ENCODE results near the gene TTLL5. TPM values are rescaled to one million over a fixed set of nuclear protein-coding genes. Genes with fewer than 3 reads are reported as not detected.

Gene TTLL5
- polyA plus RNA-seq, 2 of the 4 experiments (the other 2 are of a cell fraction), result 18.8 to 23.7 TPM

GRCh38 chr14:75804570-75805275, 143.7 kb downstream of the TTLL5 start:
- Histone ChIP-seq H3K9me3 (0 out of 3 replicates have a peak, but pooled peaks cover 4% of the 10 kb centered on the region), H3K4me2 (no peak overlapping the region), H3K4me1 (no peaks in the 10 kb centered on the region), H3K4me3 (no peak overlapping the region), H3K27ac (no peak overlapping the region)
- ChIA-PET POLR2A (no interaction called here), CTCF (interaction anchor here (0.9 to 1.2 kb wide), 3 partner anchors 11 to 27 kb away, joined by 3 to 4 read pairs (median 3); no protein-coding TSS in a partner anchor)
- WGBS (ENCODE audit: missing lambda C conversion rate), result 87% methylated on average over 2 of the region's 2 CpGs
- TF ChIP-seq MYC (IDR thresholded peaks at IDR 0.05; ENCODE audit: borderline replicate concordance, low read length) (no peak), TFCP2L1 (CRISPR knock-in tag; IDR thresholded peaks at IDR 0.05) (no peak), JUN (IDR thresholded peaks at IDR 0.05) (no peak), HEYL (CRISPR knock-in tag; IDR thresholded peaks at IDR 0.05) (no peak), MAFK (IDR thresholded peaks at IDR 0.05; ENCODE audit: partially characterized antibody) (no peak), KDM5A (IDR thresholded peaks at IDR 0.05) (no peak), KDM1A (IDR thresholded peaks at IDR 0.05; ENCODE audit: low read depth) (no peak), CEBPB (IDR thresholded peaks at IDR 0.05) (no peak), ZC3H11A (IDR thresholded peaks at IDR 0.05) (no peak), EHMT2 (IDR thresholded peaks at IDR 0.05; ENCODE audit: low read depth) (no peak), NPAS2 (CRISPR knock-in tag; IDR thresholded peaks at IDR 0.05; ENCODE audit: borderline replicate concordance) (no peak)
- ATAC-seq, result no peak
- no peak for FAIRE-seq
- no peak for DNase-seq (ENCODE audit: low read depth in 1 of 2, low spot score in 1 of 2)

- no peaks in the 10 kb centered on the region for H3K4me1 ChIP-seq
- ChIA-PET POLR2A (no interaction called here), CTCF (no interaction called here)
- FAIRE-seq (no peak), ATAC-seq (no peak), DNase-seq (ENCODE audit: low read depth in 1 of 2, low spot score in 1 of 2) (no peak)
- H3K4me2 ChIP-seq, result no peak overlapping the region
- no peak overlapping the region for H3K4me3 ChIP-seq
- TF ChIP-seq FOSB (CRISPR knock-in tag; IDR thresholded peaks at IDR 0.05) (no peak), TFCP2L1 (CRISPR knock-in tag; IDR thresholded peaks at IDR 0.05) (no peak), PHF8 (IDR thresholded peaks at IDR 0.05; ENCODE audit: borderline replicate concordance, low read depth) (no peak), ELK1 (IDR thresholded peaks at IDR 0.05; ENCODE audit: low read depth, low read length) (no peak), TP53 (CRISPR knock-in tag; IDR thresholded peaks at IDR 0.05) (no peak), JUN (IDR thresholded peaks at IDR 0.05) (no peak), JUNB (IDR thresholded peaks at IDR 0.05) (no peak), HOXB5 (CRISPR knock-in tag; IDR thresholded peaks at IDR 0.05) (no peak), POLR2AphosphoS2 (conservative IDR thresholded peaks at IDR 0.05; ENCODE audit: low read length) (no peak), RAD21 (conservative IDR thresholded peaks at IDR 0.05 in 1 of 2, IDR thresholded peaks at IDR 0.05 in 1 of 2) (no peak), SREBF2 (IDR thresholded peaks at IDR 0.05) (no peak), PBX3 (IDR thresholded peaks at IDR 0.05) (no peak), KDM5A (IDR thresholded peaks at IDR 0.05) (no peak), RFX5 (IDR thresholded peaks at IDR 0.05) (no peak), NFE2L2 (conservative IDR thresholded peaks at IDR 0.05; ENCODE audit: low read length) (no peak)
- no peaks in the 10 kb centered on the region for H3K9me3 ChIP-seq
- H3K27ac ChIP-seq, result no peak overlapping the region
These were observed 144.6 kb downstream of the TTLL5 start for GRCh38 chr14:75805646-75806045.

- Histone ChIP-seq H3K4me1 (no peaks in the 10 kb centered on the region), H3K9me3 (no peaks in the 10 kb centered on the region), H3K4me2 (no peak overlapping the region), H3K4me3 (no peak overlapping the region), H3K27ac (no peak overlapping the region)
- ChIA-PET CTCF (interaction anchor here (0.7 to 1.6 kb wide), 2 partner anchors 11 to 96 kb away, joined by 3 read pairs; no protein-coding TSS in a partner anchor), POLR2A (no interaction called here)
- FAIRE-seq, result no peak
- peak; percentile 69 for TF ChIP-seq MAFK (IDR thresholded peaks at IDR 0.05; ENCODE audit: partially characterized antibody)
- no peak for TF ChIP-seq FOXS1 (CRISPR knock-in tag; IDR thresholded peaks at IDR 0.05)
- DNase-seq (ENCODE audit: low read depth in 1 of 2, low spot score in 1 of 2), result no peak
- 74% methylated on average over 2 of the region's 2 CpGs for WGBS (ENCODE audit: missing lambda C conversion rate)
- ATAC-seq, result no peak
These were observed 145.3 kb downstream of the TTLL5 start for GRCh38 chr14:75806352-75806832.

Data from A549 (cell line).